ENCODE data around the gene AP2A1.

- no peak for TF ChIP-seq CTCF (IDR thresholded peaks at IDR 0.05; ENCODE audit: insufficient read depth, low read length, poor library complexity, severe bottlenecking)
- no peak for TF ChIP-seq EZH2phosphoT487 (conservative IDR thresholded peaks at IDR 0.05; ENCODE audit: low read length)
Measured at GRCh38 chr19:49752701-49753100, 14.1 kb upstream of the AP2A1 start.

Measured in SU-DHL-6 (cell line).